GM18505 (cell line): ENCODE results near the gene OSM.

Experiments used
- ATAC-seq: cut with Tn5 transposase; IDR thresholded peaks from one replicate; pipeline ENCODE4 v1.9.1; 2021; ENCODE audit not compliant: unreplicated experiment
- POLR2A ChIP-seq: IDR thresholded peaks from 4 replicates; pipeline ENCODE4 v1.6.1; 2011; ENCODE audit warnings: borderline replicate concordance; ENCODE audit not compliant: insufficient read depth, insufficient read length; ENCODE audit errors: extremely low read depth

The OSM gene

GRCh38 chr22:30245985-30246813 is 20.5 kb downstream of the OSM start, which contains the start of gene LIF:
LIF (minus strand) TSS chr22:30246759; CDS start chr22:30246695, 64 bp downstream.
- TF ChIP-seq POLR2A: no peak
- ATAC-seq: no peak

- ATAC-seq: no peak
- TF ChIP-seq POLR2A: no peak
These were observed 21.3 kb downstream of the OSM start for GRCh38 chr22:30245181-30245984.

GRCh38 chr22:30244641-30245040 is 22.0 kb downstream of the OSM start:
- ATAC-seq: no peak
- TF ChIP-seq POLR2A: no peak

GRCh38 chr22:30244066-30244465 is 22.6 kb downstream of the OSM start:
- no peak for TF ChIP-seq POLR2A
- no peak for ATAC-seq

- no peak for TF ChIP-seq POLR2A
- no peak for ATAC-seq
These were observed 23.0 kb downstream of the OSM start for GRCh38 chr22:30243661-30244060.

GRCh38 chr22:30241576-30242371 is 24.9 kb downstream of the OSM start:
- no peak for ATAC-seq
- no peak for TF ChIP-seq POLR2A

- ATAC-seq: no peak
- TF ChIP-seq POLR2A: no peak
These were observed 25.9 kb downstream of the OSM start for GRCh38 chr22:30240541-30241417.

- TF ChIP-seq POLR2A: no peak
- no peak for ATAC-seq
These were observed 26.9 kb downstream of the OSM start for GRCh38 chr22:30239488-30240405.

- TF ChIP-seq POLR2A: no peak
- ATAC-seq: no peak
These were observed 27.8 kb downstream of the OSM start for GRCh38 chr22:30238661-30239487.

GRCh38 chr22:30238136-30238535 is 28.5 kb downstream of the OSM start:
- no peak for TF ChIP-seq POLR2A
- no peak for ATAC-seq

GRCh38 chr22:30236875-30237274 is 29.8 kb downstream of the OSM start:
- ATAC-seq: no peak
- TF ChIP-seq POLR2A: no peak

GRCh38 chr22:30235687-30236170 is 30.9 kb downstream of the OSM start:
- no peak for TF ChIP-seq POLR2A
- no peak for ATAC-seq
